NCI-H748 (cell line): ENCODE measurements around the gene OR4C45.
"Not testable (repeated sequence)": the region's sequence is repeated elsewhere in the genome, so short reads cannot be mapped to it uniquely, and the experiment has no call there.

Experiments used
- DNase-seq: peaks from one replicate; lab custom pipeline; 2025; ENCODE audit not compliant: unreplicated experiment; lab: John Stamatoyannopoulos, UW

OR4C45 gene

DNA sequence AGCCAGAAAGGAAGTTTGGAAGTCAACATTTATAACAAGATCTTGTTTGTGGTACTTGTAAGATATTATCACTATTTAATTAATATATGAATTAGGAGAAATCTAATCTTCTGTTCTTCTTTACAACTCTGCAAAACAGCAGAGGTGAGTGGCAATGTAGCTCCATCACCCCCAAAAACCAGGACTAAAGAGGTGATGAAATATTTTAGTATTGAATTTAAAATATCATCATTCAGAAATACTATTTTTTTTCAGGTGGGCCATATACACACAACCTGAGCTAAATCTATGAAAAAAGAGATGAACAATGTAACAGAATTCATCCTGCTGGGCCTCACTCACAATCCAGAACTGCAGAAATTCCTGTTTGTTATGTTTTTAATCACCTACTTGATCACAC lies at the start of gene OR4C45:
OR4C45 (plus strand) TSS at position 301 of the 400 bp plus-strand sequence.
- no peak for DNase-seq

DNA sequence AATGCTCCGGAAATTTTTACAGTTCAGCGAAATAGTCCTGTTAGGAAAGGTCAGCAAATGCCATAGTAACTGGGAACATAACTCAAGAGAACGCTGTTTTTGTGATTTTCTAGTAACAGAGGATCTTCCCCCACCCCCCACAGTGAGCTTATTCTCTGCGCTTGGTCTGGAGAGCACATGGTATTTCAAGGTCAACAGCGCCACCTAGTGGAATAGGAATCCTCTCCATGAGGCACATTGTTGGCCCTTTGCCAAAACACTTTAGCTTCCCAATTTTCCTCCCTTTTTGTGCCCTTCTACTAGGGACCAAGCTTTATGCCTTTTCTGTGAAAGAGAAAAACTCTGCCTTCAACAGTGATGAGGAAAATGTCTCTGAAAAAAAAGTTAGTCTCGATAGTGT lies 37.1 kb upstream of the OR4C45 start:
- peak; percentile 77 for DNase-seq

DNA sequence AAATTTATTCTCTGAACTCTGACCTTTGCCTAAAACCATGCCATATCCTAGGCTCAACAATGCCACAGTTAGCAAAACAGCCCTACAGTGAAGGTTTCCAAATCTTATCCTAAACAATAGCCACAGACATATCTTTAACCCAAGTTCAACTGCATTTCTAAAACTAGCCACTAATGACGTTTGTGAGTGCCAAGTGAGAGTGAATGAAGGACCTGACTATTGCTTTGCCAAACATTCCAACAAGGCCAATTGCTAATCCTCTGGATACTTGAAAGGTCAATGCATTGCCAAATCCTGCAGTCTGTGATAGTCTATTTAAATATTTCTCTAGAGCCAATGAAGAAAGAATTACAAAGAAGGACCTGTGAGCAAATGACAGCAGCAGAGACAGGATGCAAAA lies 2.5 kb upstream of the OR4C45 start:
- DNase-seq = no peak

DNA sequence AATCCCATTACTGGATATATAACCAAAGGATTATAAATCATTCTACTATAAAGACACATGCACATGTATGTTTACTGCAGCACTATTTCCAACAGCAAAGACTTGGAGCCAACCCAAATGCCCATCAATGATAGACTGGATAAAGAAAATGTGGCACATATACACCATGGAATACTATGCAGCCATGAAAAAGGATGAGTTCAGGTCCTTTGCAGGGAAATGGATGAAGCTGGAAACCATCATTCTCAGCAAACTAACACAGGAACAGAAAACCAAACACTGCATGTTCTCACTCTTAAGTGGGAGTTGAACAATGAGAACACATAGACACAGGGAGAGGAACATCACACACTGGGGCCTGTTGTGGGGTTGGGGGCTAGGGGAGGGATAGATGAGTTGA lies 3.6 kb downstream of the OR4C45 start:
- not testable (repeated sequence) for DNase-seq

DNA sequence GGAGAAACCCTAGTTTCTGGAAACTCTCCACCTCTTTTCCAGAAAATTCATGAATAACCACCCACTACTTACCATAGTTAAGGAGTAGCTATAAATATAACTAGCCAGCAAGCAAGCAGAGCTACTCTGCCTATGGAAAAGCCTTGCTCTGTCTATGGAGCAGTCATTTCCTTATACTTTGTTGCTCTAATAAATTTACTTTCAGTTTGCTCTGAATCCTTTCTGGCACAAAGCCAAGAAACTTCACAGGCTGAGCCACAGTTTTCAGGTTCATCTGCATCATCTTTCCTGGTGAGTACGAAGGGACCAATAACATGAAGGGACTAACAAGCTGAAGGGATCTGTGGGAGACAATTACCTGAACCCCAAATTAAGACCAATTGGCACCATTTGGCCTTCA lies 4.6 kb downstream of the OR4C45 start:
- DNase-seq = no peak

DNA sequence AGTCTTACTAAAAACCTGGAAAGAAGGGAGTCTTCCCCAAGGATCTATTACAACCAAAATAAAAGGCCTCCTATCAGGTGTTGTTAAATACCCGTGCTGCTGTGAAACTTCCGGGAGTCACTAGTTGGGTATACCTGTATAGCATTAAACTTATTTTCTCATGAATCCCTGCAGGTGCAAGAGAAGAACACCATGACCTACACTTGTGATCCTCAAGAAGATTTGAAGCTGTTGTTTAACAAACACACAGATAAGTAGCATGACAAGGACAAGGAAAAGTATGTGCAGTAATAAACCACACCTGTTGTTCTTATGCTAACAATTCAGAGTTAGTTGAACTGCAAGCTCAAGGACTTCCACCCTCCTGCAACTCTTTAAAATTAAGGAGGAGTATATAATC lies 12.0 kb downstream of the OR4C45 start:
- no peak for DNase-seq

DNA sequence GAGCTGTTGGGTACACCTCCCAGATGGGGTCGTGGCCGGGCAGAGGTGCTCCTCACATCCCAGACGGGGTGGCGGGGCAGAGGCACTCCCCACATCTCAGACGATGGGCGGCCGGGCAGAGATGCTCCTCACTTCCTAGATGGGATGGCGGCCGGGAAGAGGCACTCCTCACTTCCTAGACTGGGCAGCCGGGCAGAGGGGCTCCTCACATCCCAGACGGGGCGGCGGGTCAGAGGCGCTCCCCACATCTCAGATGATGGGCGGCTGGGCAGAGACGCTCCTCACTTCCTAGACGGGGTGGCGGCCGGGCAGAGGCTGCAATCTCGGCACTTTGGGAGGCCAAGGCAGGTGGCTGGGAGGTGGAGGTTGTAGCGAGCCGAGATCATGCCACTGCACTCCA lies 30.4 kb downstream of the OR4C45 start:
- not testable (repeated sequence) for DNase-seq

DNA sequence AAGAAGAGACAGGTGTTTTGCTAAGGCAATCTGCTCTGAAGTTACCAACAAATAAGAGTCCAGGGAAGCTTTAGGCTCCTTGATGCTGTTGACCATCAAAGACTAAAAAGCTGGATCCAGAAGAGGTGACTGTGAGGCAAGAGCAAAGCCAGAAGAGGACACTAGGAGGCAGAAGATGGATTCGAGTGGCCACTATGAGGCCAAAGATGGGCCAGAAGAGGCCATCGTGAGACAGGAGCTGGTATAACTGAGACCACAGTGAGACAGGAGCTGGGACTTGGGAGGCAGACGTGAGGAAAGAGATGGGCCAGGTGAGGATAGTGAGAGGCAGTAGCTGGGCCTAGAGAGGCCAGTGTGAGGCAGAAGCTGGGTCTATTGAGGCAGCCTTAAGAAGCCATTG lies 37.7 kb downstream of the OR4C45 start:
- no peak for DNase-seq

DNA sequence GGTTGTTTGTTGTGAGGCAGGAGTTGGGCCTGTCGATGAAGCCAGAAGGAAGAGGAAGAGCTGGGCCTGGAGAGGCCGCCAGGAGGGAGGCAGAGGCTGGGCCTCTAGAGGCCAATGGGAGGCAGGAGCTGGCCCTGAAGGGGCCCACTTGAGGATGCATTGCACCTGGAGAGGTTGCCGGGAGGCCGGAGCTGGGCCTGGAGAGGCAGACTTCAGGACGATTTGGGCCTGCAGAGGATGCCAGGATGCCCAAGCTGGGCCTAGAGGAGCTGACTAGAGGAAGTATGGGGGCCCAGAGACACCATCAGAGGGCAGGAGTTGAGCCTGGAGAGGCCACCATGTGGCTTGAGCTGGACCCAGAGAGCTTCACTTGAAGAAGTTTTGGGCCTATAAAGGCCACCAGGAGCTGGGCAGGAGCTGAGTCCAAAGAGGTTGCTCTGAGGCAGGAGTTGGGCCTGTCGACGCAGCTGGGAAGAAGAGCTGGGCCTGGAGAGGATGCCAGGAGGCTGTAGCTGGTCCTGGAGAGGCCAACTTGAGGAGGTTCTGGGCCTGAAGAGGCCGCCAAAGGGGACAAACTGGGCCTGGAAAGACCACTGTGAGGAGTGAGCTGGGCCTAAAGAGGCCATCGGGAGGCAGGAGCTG lies 39.0 kb downstream of the OR4C45 start:
- DNase-seq = no peak

DNA sequence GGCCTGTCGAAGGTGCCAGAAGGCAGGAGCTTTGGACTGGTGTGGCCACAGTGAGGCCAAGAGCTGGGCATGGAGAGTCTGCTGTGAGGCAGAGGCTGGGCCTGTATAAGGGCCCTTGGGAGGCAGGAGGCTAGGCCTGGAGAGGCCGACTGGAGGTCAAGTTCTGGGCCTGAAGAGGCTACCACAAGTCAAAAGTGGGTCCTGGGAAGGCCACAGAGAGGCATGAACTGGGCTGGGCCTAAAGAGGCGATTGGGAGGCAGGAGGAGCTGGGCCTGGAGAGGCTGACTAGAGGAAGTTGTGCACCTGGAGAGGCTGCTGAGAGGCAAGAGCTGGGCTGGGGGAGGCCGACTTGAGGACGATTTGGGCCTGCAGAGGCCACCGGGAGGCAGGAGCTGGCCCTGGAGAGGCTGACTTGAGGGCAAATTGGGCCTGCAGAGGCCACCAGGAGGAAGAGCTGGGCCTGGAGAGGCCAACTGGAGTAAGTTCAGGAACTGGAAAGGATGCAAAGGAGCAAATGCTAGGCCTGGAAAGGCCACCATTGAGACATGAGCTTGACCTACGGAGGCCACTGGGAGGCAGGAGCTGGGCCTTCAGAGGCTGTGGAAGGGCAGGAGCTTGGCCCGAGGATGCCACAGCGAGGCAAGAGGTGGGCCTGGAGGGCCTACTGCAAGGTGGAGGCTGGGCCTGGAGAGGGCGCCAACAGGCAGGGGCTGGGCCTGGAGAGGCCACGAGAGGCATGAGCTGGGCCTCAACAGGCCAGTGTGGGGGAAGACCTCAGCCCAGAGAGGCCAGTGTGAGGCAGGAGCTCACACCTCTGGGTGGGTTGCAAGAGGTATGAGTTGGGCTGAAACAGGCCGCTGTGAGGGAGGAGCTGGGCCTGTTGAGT lies 39.8 kb downstream of the OR4C45 start:
- DNase-seq = no peak

DNA sequence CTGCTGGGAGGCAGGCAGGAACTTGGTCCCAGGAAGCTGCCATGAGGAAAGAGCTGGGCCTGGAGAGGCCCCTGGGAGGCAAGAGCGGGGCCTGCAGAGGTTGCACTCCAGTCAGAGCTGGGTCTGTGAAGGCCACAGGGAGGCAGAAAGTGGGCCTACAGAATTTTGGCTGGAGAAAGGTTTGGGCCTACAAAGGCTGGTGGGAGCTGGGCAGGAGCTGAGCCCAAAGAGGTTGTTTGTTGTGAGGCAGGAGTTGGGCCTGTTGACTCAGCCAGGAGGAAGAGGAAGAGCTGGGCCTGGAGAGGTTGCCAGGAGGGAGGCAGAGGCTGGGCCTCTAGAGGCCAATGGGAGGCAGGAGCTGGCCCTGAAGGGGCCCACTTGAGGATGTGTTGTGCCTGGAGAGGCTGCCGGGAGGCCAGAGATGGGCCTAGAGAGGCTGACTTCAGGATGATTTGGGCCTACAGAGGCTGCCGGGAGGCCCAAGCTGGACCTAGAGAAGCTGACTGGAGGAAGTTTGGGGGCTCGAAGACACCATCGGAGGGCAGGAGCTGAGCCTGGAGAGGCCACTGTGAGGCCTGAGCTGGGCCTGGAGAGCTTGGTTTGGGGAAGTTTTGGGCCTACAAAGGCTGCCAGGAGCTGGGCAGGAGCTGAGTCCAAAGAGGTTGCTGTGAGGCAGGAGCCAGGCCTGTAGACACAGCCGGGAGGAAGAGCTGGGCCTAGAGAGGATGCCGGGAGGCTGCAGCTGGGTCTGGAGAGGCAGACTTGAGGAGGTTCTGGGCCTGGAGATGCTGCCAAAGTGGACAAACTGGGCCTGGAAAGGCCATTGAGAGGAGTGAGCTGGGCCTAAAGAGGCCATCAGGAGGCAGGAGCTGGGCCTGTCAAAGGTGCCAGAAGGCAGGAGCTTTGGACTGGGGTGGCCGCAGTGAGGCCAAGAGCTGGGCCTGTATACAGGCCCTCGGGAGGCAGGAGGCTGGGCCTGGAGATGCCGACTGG lies 40.7 kb downstream of the OR4C45 start:
- DNase-seq = no peak

DNA sequence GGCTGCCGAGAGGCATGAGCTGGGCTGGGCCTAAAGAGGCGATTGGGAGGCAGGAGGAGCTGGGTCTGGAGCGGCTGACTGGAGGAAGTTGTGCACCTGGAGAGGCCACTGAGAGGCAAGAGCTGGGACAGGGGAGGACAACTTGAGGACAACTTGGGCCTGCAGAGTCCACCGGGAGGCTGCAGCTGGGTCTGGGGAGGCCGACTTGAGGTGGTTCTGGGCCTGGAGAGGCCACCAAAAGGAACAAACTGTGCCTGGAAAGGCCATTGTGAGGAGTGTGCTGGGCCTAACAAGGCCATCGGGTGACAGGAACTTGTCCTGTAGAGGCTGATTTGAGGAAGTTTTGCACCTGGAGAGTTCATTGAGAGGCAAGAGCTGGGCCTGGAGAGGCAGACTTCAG lies 41.5 kb downstream of the OR4C45 start:
- DNase-seq = no peak

DNA sequence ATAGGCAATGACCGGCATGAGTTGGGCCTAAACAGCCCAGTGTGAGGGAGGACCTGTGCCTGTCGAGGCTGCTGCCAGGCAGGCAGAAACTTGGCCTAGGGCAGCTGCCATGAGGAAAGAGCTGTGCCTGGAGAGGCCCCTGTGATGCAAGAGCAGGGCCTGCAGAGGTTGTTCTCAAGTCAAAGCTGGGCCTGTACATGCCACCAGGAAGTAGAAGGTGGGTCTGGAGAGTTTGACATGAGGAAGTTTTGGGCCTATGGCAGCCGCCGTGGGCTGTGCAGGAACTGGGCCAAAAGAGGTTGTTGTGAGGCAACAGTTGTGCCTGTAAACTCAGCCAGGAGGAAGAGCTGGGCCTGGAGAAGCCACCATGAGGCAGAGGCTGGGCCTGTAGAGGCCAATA lies 43.2 kb downstream of the OR4C45 start:
- DNase-seq = no peak

DNA sequence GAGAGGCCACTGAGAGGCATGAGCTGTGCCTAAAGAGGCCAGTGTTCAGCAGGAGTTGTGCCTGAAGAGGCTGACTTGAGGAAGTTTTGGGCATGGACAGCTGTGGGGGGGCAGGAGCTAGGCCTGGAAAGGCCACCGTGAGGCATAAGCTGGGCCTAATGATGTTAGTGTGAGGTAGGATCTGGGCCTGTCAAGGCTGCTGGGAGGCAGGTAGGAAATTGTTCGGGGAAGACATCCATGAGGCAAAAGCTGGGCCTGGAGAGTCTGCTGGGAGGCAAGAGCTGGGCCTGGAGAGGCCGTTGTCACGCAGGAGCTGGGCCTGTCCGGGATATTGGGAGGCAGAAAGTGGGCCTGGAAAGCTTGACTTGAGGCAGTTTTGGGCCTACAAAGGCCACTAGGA lies 44.9 kb downstream of the OR4C45 start:
- DNase-seq = no peak

DNA sequence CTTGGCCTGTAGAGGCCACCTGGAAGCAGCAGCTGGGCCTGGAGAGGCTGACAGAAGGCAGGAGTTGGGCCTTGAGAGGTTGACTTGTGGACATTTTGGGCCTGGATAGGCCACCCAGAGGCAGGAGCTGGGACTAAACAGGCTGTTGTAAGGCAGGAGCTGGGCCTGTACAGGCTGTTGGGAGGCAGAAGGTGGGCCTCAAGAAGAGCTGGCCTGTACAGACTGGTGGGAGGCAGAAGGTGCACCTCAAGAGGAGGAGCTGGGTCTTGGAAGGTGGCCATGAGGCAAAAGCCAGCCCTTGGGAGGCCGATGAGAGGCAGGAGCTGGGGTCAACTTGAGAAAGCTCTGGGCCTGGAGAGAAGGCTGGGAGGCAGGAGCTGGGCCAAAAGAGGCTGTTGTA lies 45.3 kb downstream of the OR4C45 start:
- no peak for DNase-seq

DNA sequence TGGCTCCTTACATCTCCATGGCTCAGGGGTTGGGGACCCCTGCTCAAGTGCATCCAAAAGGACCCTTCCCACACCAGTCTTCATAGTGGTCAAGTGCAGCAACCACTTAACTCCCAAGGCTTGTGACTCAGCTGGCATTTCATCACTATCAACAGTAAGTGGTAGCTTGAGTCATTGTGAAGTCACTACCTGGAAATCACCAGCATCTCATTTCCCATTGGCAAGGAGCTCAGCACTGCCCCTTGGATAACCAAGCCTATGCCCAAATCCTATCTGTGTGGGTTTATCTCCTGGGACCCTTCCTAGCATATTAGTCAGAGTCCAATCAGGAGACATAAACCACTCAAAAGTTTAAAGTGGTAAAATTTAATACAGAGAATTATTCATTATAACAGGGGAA lies 46.3 kb downstream of the OR4C45 start:
- DNase-seq = not testable (repeated sequence)

DNA sequence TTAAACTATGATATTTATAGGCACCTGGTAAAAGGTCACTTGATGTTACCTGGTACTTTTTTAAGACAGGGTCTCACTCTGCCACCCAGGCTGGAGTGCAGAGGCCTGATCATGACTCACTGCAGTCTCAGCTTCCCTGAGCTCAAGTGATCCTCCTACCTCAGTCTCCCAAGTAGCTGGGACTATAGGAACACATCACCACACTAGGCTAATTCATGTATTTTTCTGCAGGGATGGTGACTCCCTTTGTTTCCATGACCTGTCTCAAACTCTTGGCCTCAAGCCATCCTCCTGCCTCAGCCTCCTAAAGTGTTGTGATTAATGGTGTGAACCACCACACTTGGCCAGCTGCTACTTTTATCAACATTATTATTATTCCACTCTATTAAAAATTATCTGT lies 47.6 kb downstream of the OR4C45 start:
- no peak for DNase-seq
